Measurements from ENCODE around the gene MYL5. TPM values are rescaled to one million over a fixed set of nuclear protein-coding genes. Genes with fewer than 3 reads are reported as not detected.

The MYL5 gene
- polyA plus RNA-seq, 1 donor from 2014 or later, result 15.1 TPM

DNA sequence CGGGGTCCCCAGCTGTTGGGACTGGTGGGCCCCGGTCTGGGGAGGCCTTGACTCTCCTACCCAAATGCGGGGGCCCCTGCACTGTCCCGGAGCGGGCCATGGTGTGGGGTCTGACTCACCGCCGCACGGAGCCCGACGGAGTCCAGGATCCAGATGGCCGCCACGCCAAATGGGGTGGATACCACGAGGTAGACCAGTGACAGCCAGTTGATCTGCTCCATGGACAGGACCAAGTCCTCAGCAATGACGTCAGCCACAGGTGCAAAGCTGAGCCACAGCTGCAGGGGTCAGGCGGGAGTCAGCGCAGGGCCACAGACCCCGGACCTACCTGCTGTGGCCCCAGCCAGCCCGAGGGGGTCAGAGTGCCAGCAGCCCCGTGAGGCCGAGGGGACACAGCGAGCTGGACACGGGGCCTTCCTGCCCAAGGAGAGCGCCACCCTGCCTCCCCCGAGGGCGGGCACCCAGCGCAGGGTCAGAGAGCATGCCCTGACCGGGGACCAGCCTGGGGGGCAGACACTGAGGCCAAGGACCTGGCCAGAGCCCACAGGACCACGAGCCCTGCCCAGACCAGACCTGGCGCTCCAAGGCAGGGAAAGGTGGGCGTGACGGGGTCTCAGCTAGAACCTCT lies 12.2 kb downstream of the MYL5 start:
- Histone ChIP-seq H3K4me2 (ENCODE audit: low read length) (no peak overlapping the region), H3F3A (ENCODE audit: insufficient read depth, low read length, poor library complexity, severe bottlenecking) (no peaks in the 10 kb centered on the region), H4K20me1 (ENCODE audit: insufficient read depth) (no peaks in the 10 kb centered on the region), H3K9me2 (ENCODE audit: insufficient read depth, low read length) (no peaks in the 10 kb centered on the region), H3K9me3 (ENCODE audit: low read length) (no peaks in the 10 kb centered on the region), H3K27me3 (ENCODE audit: insufficient read depth, low read depth, low read length) (peaks cover 7% of the 10 kb centered on the region), H3K36me3 (ENCODE audit: insufficient read depth, low read length) (no peaks in the 10 kb centered on the region), H2AFZ (ENCODE audit: low read depth, low read length) (no peak overlapping the region), H3K79me2 (replicated peaks; ENCODE audit: insufficient read depth, low read length) (no peaks in the 10 kb centered on the region), H3K27ac (ENCODE audit: low read length) (no peak overlapping the region), H3K9ac (ENCODE audit: low read length) (no peak overlapping the region), H3K4me3 (ENCODE audit: low read length) (no peak overlapping the region)
- TF ChIP-seq SMC3 (conservative IDR thresholded peaks at IDR 0.05; ENCODE audit: poor library complexity), result no peak
- TF ChIP-seq, protein P1, sequence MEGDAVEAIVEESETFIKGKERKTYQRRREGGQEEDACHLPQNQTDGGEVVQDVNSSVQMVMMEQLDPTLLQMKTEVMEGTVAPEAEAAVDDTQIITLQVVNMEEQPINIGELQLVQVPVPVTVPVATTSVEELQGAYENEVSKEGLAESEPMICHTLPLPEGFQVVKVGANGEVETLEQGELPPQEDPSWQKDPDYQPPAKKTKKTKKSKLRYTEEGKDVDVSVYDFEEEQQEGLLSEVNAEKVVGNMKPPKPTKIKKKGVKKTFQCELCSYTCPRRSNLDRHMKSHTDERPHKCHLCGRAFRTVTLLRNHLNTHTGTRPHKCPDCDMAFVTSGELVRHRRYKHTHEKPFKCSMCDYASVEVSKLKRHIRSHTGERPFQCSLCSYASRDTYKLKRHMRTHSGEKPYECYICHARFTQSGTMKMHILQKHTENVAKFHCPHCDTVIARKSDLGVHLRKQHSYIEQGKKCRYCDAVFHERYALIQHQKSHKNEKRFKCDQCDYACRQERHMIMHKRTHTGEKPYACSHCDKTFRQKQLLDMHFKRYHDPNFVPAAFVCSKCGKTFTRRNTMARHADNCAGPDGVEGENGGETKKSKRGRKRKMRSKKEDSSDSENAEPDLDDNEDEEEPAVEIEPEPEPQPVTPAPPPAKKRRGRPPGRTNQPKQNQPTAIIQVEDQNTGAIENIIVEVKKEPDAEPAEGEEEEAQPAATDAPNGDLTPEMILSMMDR (IDR thresholded peaks at IDR 0.05; ENCODE audit: poor library complexity, severe bottlenecking), result no peak
- TF ChIP-seq, protein P2, sequence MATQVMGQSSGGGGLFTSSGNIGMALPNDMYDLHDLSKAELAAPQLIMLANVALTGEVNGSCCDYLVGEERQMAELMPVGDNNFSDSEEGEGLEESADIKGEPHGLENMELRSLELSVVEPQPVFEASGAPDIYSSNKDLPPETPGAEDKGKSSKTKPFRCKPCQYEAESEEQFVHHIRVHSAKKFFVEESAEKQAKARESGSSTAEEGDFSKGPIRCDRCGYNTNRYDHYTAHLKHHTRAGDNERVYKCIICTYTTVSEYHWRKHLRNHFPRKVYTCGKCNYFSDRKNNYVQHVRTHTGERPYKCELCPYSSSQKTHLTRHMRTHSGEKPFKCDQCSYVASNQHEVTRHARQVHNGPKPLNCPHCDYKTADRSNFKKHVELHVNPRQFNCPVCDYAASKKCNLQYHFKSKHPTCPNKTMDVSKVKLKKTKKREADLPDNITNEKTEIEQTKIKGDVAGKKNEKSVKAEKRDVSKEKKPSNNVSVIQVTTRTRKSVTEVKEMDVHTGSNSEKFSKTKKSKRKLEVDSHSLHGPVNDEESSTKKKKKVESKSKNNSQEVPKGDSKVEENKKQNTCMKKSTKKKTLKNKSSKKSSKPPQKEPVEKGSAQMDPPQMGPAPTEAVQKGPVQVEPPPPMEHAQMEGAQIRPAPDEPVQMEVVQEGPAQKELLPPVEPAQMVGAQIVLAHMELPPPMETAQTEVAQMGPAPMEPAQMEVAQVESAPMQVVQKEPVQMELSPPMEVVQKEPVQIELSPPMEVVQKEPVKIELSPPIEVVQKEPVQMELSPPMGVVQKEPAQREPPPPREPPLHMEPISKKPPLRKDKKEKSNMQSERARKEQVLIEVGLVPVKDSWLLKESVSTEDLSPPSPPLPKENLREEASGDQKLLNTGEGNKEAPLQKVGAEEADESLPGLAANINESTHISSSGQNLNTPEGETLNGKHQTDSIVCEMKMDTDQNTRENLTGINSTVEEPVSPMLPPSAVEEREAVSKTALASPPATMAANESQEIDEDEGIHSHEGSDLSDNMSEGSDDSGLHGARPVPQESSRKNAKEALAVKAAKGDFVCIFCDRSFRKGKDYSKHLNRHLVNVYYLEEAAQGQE (IDR thresholded peaks at IDR 0.05; ENCODE audit: borderline replicate concordance), result no peak
- no peak for TF ChIP-seq TAF1 (IDR thresholded peaks at IDR 0.05; ENCODE audit: low read depth)
- TF ChIP-seq EZH2 (IDR thresholded peaks at IDR 0.05; ENCODE audit: borderline replicate concordance, insufficient read depth, low read length, poor library complexity, severe bottlenecking), result no peak
- no peak for TF ChIP-seq POLR2AphosphoS5 (IDR thresholded peaks at IDR 0.05)
- no peak for TF ChIP-seq RAD21 (conservative IDR thresholded peaks at IDR 0.05)
- no peak for TF ChIP-seq EP300 (conservative IDR thresholded peaks at IDR 0.05; ENCODE audit: poor library complexity, severe bottlenecking)
- TF ChIP-seq MXI1 (conservative IDR thresholded peaks at IDR 0.05; ENCODE audit: poor library complexity, severe bottlenecking), result no peak

GRCh38 chr4:687048-687970 lies 13.0 kb downstream of the MYL5 start:
- no peaks in the 10 kb centered on the region for H3K9me3 ChIP-seq (ENCODE audit: low read length)
- no peak overlapping the region for H3K27ac ChIP-seq (ENCODE audit: low read length)
- H3K27me3 ChIP-seq (ENCODE audit: insufficient read depth, low read depth, low read length), result peaks cover 7% of the 10 kb centered on the region
- H2AFZ ChIP-seq (ENCODE audit: low read depth, low read length), result no peak overlapping the region
- no peak overlapping the region for H3K9ac ChIP-seq (ENCODE audit: low read length)
- H3K4me2 ChIP-seq (ENCODE audit: low read length), result no peak overlapping the region
- H3K9me2 ChIP-seq (ENCODE audit: insufficient read depth, low read length), result no peaks in the 10 kb centered on the region
- no peaks in the 10 kb centered on the region for H3F3A ChIP-seq (ENCODE audit: insufficient read depth, low read length, poor library complexity, severe bottlenecking)
- TF ChIP-seq MXI1 (conservative IDR thresholded peaks at IDR 0.05; ENCODE audit: poor library complexity, severe bottlenecking) (no peak), POLR2AphosphoS5 (IDR thresholded peaks at IDR 0.05) (no peak)
- no peak overlapping the region for H3K4me3 ChIP-seq (ENCODE audit: low read length)
- no peaks in the 10 kb centered on the region for H4K20me1 ChIP-seq (ENCODE audit: insufficient read depth)
- H3K79me2 ChIP-seq (replicated peaks; ENCODE audit: insufficient read depth, low read length), result no peaks in the 10 kb centered on the region
- H3K36me3 ChIP-seq (ENCODE audit: insufficient read depth, low read length), result no peaks in the 10 kb centered on the region

Measured in neural cell (in vitro differentiated cells).